ENCODE results near the gene ZNF839.
"Not testable (repeated sequence)": the region's sequence is repeated elsewhere in the genome, so short reads cannot be mapped to it uniquely, and the experiment has no call there.

Gene ZNF839

GRCh38 chr14:102295270-102295669 is 24.3 kb upstream of the ZNF839 start:
- no peaks in the 10 kb centered on the region for H3K27me3 Mint-ChIP-seq
- no peak overlapping the region for H3K4me3 Mint-ChIP-seq
- no peaks in the 10 kb centered on the region for H3K9me3 Mint-ChIP-seq
- no peaks in the 10 kb centered on the region for H3K36me3 Mint-ChIP-seq (ENCODE audit: low read depth)
- peaks cover 3% of the 10 kb centered on the region for H3K4me1 Mint-ChIP-seq
- no peak for DNase-seq
- H3K27ac Mint-ChIP-seq, result no peak overlapping the region
- ATAC-seq, result no peak

GRCh38 chr14:102297436-102298170 is 21.9 kb upstream of the ZNF839 start:
- ATAC-seq, result no peak
- H3K4me3 Mint-ChIP-seq, result no peak overlapping the region
- no peak overlapping the region for H3K27ac Mint-ChIP-seq
- no peaks in the 10 kb centered on the region for H3K36me3 Mint-ChIP-seq (ENCODE audit: low read depth)
- peaks cover 3% of the 10 kb centered on the region for H3K4me1 Mint-ChIP-seq
- H3K27me3 Mint-ChIP-seq, result no peaks in the 10 kb centered on the region
- DNase-seq, result no peak
- H3K9me3 Mint-ChIP-seq, result no peaks in the 10 kb centered on the region

DNA sequence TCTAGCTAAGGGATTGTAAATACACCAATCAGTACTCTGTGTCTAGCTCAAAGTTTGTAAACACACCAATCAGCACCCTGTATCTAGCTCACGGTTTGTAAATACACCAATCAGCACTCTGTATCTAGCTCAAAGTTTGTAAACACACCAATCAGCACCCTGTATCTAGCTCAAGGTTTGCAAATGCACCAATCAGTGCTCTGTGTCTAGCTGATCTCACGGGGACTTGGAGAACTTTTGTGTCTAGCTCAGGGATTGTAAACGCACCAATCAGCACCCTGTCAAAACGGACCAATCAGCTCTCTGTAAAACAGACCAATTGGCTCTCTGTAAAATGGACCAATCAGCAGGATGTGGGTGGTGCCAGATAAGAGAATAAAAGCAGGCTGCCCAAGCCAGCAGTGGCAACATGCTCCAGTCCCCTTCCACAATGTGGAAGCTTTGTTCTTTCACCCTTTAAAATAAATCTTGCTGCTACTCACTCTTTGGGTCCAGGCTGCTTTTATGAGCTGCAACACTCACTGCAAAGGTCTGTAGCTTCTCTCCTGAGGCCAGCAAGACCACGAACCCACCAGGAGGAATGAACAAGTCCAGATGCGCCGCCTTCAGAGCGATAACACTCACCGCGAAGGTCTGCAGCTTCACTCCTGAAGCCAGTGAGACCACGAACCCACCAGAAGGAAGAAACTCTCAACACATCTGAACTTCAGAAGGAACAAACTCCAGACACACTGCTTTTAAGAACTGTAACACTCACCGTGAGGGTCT is 21.1 kb upstream of the ZNF839 start:
- not testable (repeated sequence) for ATAC-seq; H3K4me3 Mint-ChIP-seq; H3K27me3 Mint-ChIP-seq; H3K36me3 Mint-ChIP-seq (ENCODE audit: low read depth); H3K4me1 Mint-ChIP-seq; DNase-seq; H3K9me3 Mint-ChIP-seq
- H3K27ac Mint-ChIP-seq, result peak overlapping the region; percentile 35

DNA sequence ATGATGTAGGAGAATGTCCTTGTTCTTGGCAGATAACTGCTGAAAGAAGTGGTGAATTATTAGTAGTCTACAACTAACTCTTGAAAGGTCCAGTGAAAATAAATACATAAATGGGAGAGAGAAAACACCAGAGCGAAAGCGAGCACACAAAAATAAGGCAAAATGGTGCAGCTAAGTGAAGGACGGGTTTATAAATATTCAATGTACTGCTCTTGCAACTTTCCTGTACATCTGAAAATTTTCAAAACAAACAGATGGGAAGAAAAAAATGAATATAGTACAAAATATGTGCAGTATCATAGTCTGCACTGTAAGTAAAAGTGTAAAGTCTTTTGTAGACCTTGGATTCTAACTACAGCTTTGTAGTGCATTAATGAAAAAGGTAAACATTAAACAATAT is 15.9 kb upstream of the ZNF839 start:
- Mint-ChIP-seq H3K27ac (no peak overlapping the region), H3K27me3 (peaks cover 4% of the 10 kb centered on the region), H3K36me3 (ENCODE audit: low read depth) (peaks cover 3% of the 10 kb centered on the region), H3K4me3 (peak overlapping the region; percentile 25), H3K4me1 (peaks cover 16% of the 10 kb centered on the region), H3K9me3 (no peaks in the 10 kb centered on the region)
- DNase-seq, result no peak
- no peak for ATAC-seq

DNA sequence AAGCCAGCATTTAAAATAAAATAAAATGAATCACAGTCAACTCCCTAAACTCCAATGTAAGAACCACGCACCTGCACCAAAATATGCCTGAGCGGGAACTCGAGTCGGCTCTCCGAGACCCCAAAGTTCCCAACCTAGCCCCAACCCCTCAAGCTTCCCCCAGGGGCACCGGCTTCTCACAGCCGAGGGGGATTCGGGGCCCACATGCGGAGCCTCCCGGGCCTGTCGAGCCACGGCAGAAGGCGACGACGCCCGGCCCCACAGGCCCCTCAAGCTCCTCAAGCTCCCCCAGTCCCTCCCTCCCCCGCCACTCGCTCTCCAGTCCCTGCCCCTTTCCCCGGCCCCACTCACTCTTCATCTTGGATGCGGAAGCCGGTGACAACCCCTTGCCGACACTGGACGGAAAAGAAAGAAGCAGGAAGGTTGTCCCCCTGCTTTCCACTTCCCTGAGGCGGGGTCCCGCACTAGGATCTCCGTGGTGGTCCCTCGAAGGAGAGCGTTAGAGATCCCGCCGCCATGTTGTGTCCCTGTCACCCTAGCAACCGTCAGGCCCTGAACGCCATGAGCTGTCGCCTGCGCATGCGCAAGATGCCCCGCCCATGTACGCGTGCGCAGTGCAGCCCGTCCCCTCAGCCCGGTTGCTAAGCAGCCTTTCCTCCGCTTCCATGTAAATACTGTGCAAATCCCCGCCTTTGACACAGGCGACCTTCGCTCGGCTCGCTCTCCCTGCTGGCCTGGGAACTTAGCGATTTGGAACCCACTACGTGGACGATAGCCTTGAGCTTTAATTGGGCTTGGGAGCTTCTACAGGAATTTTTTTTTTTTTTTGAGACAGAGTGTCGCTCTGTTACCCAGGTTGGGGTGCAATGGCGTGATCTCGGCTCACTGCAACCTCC is 14.7 kb upstream of the ZNF839 start, which contains the start of gene MOK:
TSS of gene MOK (minus strand) at position 554 of the 896 bp plus-strand sequence. CDS start at position 358, 196 bp downstream.
- peaks cover 4% of the 10 kb centered on the region for H3K27me3 Mint-ChIP-seq
- DNase-seq, result peak; percentile 98
- ATAC-seq, result peak; percentile 95
- no peaks in the 10 kb centered on the region for H3K9me3 Mint-ChIP-seq
- H3K27ac Mint-ChIP-seq, result peak within 1 kb of the TSS; percentile 97
- H3K36me3 Mint-ChIP-seq (ENCODE audit: low read depth), result peaks cover 3% of the 10 kb centered on the region
- H3K4me3 Mint-ChIP-seq, result peak within 1 kb of the TSS; percentile 91
- H3K4me1 Mint-ChIP-seq, result peaks cover 13% of the 10 kb centered on the region

DNA sequence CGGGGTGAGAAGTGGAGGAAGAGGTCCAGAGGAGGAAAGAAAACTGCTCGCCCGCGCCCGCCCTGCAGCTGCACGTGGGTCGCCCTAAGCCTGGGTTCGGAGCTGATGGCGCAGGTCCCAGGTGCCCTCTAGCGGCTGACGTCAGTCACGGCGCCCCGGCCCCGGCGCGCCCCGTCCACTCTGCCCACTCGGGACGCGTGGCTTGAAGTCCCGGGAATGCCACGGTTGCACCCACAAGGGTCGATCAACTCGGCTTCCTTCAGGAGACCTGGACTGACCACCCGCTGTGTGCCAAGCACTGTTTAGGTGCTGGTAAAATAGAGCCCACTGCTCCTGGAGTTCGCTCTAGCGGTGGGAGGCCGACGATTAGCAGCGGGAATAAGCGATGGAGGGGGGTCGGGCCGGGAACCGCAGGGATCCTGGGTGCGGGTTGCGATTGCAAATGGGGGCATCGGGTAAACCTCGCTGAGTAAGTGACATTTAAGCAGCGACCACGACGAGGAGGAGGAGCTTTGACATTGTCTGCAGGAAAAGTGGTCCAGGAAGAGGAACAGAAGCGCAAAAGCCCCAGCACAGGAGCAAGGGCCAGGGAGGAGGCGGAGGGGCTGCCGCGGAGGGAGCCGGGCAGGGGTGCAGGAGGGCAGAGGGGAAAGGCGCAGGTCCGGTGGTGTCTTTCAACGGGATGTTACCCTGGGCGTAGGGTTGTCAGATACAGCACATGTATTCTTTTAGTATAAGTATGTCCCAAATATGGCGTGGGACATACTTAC is 5.1 kb upstream of the ZNF839 start:
- peak; percentile 57 for ATAC-seq
- H3K4me1 Mint-ChIP-seq, result peaks cover 51% of the 10 kb centered on the region
- H3K27ac Mint-ChIP-seq, result peak overlapping the region; percentile 84

GRCh38 chr14:102315121-102315520 is 4.4 kb upstream of the ZNF839 start:
- Mint-ChIP-seq H3K4me3 (peak overlapping the region; percentile 85), H3K27me3 (no peaks in the 10 kb centered on the region), H3K27ac (no peak overlapping the region), H3K9me3 (no peaks in the 10 kb centered on the region), H3K4me1 (peaks cover 53% of the 10 kb centered on the region), H3K36me3 (ENCODE audit: low read depth) (no peaks in the 10 kb centered on the region)
- no peak for DNase-seq
- no peak for ATAC-seq

More for the DNA sequence above, 5.1 kb upstream of the ZNF839 start:
- H3K9me3 Mint-ChIP-seq, result no peaks in the 10 kb centered on the region
- no peaks in the 10 kb centered on the region for H3K36me3 Mint-ChIP-seq (ENCODE audit: low read depth)
- DNase-seq, result peak; percentile 88
- no peaks in the 10 kb centered on the region for H3K27me3 Mint-ChIP-seq
- H3K4me3 Mint-ChIP-seq, result peak overlapping the region; percentile 85

- Mint-ChIP-seq H3K36me3 (ENCODE audit: low read depth) (no peaks in the 10 kb centered on the region), H3K27me3 (no peaks in the 10 kb centered on the region), H3K27ac (peak overlapping the region; percentile 87), H3K4me3 (peak overlapping the region; percentile 95), H3K9me3 (no peaks in the 10 kb centered on the region), H3K4me1 (peaks cover 63% of the 10 kb centered on the region)
- no peak for DNase-seq
- no peak for ATAC-seq
These were observed 3.2 kb upstream of the ZNF839 start for GRCh38 chr14:102316338-102316742.

GRCh38 chr14:102316743-102317563 is 2.6 kb upstream of the ZNF839 start:
- peak overlapping the region; percentile 95 for H3K4me3 Mint-ChIP-seq
- DNase-seq (peak; percentile 94), ATAC-seq (peak; percentile 78)
- peaks cover 2% of the 10 kb centered on the region for H3K36me3 Mint-ChIP-seq (ENCODE audit: low read depth)
- H3K27me3 Mint-ChIP-seq, result no peaks in the 10 kb centered on the region
- peaks cover 68% of the 10 kb centered on the region for H3K4me1 Mint-ChIP-seq
- no peaks in the 10 kb centered on the region for H3K9me3 Mint-ChIP-seq
- H3K27ac Mint-ChIP-seq, result peak overlapping the region; percentile 87

GRCh38 chr14:102317564-102318248 is 1.8 kb upstream of the ZNF839 start:
- no peaks in the 10 kb centered on the region for H3K9me3 Mint-ChIP-seq
- ATAC-seq (no peak), DNase-seq (no peak)
- H3K4me1 Mint-ChIP-seq, result peaks cover 71% of the 10 kb centered on the region
- H3K4me3 Mint-ChIP-seq, result peak overlapping the region; percentile 95
- no peaks in the 10 kb centered on the region for H3K27me3 Mint-ChIP-seq
- peak overlapping the region; percentile 87 for H3K27ac Mint-ChIP-seq
- peaks cover 2% of the 10 kb centered on the region for H3K36me3 Mint-ChIP-seq (ENCODE audit: low read depth)

DNA sequence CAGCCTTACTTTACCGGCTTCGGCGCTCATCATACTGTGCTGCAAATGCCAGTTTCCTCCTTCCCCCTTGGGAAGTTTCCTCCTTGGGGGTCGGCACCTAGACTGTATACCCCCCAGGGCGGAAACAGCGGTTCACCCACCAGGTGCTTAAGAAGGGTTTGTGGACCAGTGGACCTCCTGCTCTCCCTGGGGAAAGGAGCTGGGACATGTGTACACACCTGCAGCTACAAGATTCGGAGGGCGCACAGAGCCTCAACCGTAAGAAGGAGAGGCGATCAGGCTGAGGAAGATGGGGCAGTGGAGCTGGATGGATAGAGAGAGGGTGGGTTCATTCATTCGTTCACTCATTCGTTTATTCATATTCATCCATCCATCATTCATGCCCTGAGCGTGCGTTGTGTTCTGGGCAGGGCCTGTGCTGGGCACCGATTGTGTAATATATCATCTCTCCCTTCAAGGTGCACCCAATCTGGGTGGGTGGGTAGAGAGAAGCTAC is 717 bp upstream of the ZNF839 start:
- DNase-seq (no peak), ATAC-seq (no peak)
- Mint-ChIP-seq H3K27ac (peak overlapping the region; percentile 96), H3K4me1 (peaks cover 69% of the 10 kb centered on the region), H3K4me3 (peak overlapping the region; percentile 95), H3K27me3 (no peaks in the 10 kb centered on the region), H3K36me3 (ENCODE audit: low read depth) (peaks cover 2% of the 10 kb centered on the region), H3K9me3 (no peaks in the 10 kb centered on the region)

DNA sequence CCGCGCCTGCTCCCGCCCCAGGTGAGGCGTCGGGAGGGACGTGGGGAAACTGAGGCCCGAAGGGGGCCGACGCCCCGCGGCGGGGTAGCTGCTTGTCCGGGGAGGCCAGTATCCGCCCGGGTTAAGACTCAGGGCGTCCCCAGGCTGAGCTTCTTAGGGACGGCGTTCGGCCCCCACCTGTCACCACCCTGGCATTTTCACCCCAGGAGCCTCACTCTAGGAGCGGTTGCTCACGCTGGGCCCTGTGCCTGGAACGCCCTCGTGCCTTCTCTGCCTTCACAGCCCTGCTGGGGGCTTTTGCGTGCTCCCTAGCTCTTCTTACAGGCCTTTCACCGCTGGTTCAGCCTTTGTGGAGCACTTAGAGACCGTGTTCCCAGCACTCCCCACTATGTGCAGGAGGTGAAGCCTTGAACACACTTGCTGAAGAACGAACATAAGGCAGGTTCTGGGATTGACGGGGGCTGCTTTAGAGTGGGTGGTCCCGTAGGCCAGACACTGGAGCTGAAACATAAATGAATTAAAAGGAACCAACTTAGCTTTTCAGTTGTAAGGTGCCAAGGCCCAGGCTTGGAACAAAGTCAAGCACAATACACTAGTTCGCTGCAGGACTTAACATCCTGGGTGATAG is 601 bp downstream of the ZNF839 start:
- H3K36me3 Mint-ChIP-seq (ENCODE audit: low read depth), result peaks cover 2% of the 10 kb centered on the region
- peak overlapping the region; percentile 92 for H3K4me3 Mint-ChIP-seq
- DNase-seq, result peak; percentile 30
- peaks cover 57% of the 10 kb centered on the region for H3K4me1 Mint-ChIP-seq
- ATAC-seq, result peak; percentile 22
- no peaks in the 10 kb centered on the region for H3K27me3 Mint-ChIP-seq
- peak overlapping the region; percentile 88 for H3K27ac Mint-ChIP-seq
- no peaks in the 10 kb centered on the region for H3K9me3 Mint-ChIP-seq

All from activated naive CD8-positive, alpha-beta T cell treated with anti-CD3 and anti-CD28 coated beads, Interleukin-2, amount 50 U/mL, for 24 hours (primary cell).